Measurements from ENCODE around the gene EME1. TPM values are rescaled to one million over a fixed set of nuclear protein-coding genes. Genes with fewer than 3 reads are reported as not detected.
"Not testable (repeated sequence)": the region's sequence is repeated elsewhere in the genome, so short reads cannot be mapped to it uniquely, and the experiment has no call there.

EME1 gene
- polyA plus RNA-seq (ENCODE audit: insufficient read length in 4 of 4) = 1 to 10 TPM; 7.4 to 9.1 (median 7.9) TPM

GRCh38 chr17:50372758-50373556, at the start of gene EME1, which contains the start of gene MRPL27:
Gene EME1, plus strand, starts transcription at chr17:50373229. Its CDS starts 1,980 bp downstream, at chr17:50375209.
Gene MRPL27, minus strand, starts transcription at chr17:50373184. Its CDS starts 14 bp downstream, at chr17:50373170.
- DNase-seq (ENCODE audit: low read depth in 4 of 4, low spot score in 3 of 4) = peak; percentile 80 to 91 (median 82)

DNA sequence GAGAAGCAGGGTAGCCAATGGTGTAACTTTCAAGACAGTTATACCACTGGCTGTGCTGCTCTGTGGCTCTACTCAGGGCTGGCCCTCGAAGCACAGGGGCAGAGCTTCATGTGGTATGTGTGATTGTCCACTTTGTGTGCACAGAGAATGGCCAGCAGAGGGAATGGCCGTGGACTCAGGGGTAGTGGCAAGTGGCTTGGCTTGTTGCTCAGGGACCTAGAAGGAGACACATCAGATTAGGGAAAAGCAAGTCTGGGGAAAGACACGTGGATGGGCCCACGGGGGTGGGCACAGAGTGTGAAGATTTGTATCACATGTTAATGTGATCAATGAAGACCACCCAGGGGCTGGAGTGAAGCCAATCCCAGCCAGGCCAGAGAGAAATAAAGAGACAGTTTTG, 47.1 kb upstream of the EME1 start:
- DNase-seq (ENCODE audit: low read depth in 4 of 4, low spot score in 3 of 4) = no peak

DNA sequence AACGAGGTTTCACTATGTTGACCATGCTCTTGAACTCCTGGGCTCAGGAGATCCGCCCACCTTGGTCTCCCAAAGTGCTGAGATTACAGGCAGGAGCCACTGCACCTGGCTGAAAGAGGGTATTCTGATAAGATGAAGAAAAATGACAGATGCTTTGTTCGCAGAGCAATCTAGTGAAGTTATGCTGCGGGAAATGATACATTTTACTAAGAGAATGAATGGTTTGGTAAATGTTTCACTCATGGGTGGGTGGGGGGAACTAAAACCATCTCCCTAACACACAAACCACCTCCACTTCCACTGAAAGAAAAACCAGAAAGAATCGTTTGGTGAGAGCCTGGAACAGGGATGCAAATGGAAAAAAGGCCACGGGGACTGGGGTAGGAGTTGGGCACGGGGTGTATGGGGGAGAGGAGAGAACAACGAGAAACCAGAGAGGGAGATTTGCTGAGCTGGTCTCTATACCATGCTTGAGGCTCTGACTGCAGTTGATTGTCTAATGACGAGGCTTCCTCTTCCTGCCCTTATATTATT, 46.1 kb upstream of the EME1 start:
- DNase-seq (ENCODE audit: low read depth in 4 of 4, low spot score in 3 of 4) = no peak

DNA sequence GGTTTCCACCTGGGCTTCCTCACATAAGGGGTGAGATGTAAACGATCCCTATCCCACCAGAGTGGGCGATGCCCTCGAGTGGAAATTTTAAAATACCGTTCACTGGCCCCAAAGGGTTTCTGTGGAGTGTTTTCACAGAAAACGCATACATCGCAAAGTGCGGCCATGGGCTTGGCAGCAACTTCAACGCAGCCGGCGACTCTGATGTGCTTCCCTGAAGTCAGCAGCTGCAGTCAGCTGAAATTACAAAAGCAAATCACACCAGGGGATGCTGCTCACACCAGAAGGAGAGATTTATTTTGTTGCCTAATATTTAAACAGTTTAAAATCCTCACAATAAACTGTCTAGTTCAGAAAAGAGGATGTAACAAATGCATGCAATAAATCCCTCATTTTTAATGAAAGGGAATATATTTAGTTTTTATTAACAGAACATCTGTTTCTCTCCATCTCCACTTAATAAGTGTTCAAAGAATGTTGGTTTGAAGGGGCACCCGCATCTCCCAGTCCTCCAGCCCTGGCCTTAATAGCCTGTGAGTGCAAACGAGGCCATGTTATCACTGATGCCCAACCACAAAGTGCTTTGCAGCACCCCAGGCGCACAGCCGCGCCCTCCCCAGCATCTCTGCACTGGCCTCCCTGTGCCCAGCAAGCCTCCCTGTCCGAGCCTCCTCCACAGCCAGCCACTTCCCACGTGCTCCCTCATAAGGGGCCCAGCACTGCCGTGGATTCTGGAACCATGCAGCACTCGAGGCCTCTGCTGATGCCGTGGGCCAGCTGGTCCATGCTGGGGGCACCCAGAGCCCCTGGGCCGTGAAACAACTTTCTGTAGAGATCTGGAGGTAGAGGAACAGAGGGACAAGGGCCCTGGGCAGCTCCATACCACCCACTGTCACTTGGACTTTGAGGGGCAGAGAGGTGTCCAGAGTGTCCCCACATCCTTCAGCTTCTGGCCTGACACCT, 44.4 kb upstream of the EME1 start:
- DNase-seq (ENCODE audit: low read depth in 4 of 4, low spot score in 3 of 4) = peak in 1 of 4 donors; percentile 55

GRCh38 chr17:50329716-50330115, 43.3 kb upstream of the EME1 start:
- DNase-seq (ENCODE audit: low read depth in 4 of 4, low spot score in 3 of 4) = no peak

DNA sequence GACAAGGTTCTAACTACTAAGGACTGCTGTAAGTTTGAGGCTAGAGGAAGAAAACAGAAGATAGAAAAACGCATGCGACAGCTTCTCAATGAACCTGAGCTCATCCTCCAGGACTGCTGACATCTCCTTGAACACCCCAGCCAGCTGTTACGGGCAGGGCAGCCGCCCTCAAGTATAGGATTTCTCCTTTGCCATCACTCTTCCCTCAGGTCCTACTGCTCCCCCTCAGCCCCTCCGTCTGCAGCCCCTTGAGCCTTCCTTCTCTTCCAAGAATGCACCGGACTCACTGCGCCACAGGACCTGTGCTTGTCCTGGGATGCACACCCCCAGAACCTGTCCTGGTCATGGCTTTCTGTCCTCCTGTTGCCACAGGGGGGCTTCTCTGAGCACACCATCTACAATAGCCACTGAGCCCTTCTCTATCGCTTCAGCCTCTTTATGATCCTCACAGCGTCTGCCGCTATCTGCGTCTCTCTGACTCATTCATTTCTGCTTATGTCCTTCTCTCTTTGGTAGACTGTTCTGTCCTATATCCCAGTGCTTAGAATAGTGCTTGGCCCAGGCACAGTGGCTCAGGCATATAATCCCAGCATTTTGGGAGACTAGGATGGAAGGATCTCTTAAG, 42.8 kb upstream of the EME1 start:
- no peak for DNase-seq (ENCODE audit: low read depth in 4 of 4, low spot score in 3 of 4)

DNA sequence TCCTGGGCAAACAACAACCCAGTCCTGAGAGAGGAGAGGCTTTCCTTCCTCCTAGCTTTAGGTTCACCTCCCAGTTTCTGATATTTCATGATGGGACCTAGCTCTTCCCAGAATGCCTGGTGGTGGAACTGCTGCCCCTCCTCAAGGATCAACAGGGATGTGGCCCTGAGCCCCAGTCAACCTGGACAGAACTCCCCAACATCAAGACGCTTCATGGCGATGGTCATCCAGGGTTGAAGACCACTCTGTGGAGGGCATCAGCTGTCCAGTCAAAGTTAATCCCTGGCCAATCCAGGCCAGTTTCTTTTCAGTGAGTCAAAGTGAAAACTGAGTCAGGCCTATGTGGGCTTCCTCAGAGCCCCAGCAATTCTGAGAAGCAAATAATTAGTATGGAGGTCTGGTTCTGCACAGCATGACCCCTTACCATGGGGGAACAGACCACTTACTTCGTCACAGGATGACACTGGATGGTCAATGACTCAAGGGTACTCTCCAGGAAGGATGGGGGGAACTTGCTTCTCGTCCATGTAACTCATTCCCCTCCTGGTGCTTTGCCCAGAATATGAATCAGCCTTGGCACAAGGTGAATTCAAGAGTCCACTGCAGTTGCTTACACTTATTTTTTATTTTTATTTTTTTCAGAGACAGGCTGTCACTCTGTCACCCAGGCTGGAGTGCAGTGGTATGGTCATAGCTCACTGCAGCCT, 41.8 kb upstream of the EME1 start:
- DNase-seq (ENCODE audit: low read depth in 4 of 4, low spot score in 3 of 4) = no peak

- no peak for DNase-seq (ENCODE audit: low read depth in 4 of 4, low spot score in 3 of 4)
These were observed 40.8 kb upstream of the EME1 start for GRCh38 chr17:50332196-50332595.

DNA sequence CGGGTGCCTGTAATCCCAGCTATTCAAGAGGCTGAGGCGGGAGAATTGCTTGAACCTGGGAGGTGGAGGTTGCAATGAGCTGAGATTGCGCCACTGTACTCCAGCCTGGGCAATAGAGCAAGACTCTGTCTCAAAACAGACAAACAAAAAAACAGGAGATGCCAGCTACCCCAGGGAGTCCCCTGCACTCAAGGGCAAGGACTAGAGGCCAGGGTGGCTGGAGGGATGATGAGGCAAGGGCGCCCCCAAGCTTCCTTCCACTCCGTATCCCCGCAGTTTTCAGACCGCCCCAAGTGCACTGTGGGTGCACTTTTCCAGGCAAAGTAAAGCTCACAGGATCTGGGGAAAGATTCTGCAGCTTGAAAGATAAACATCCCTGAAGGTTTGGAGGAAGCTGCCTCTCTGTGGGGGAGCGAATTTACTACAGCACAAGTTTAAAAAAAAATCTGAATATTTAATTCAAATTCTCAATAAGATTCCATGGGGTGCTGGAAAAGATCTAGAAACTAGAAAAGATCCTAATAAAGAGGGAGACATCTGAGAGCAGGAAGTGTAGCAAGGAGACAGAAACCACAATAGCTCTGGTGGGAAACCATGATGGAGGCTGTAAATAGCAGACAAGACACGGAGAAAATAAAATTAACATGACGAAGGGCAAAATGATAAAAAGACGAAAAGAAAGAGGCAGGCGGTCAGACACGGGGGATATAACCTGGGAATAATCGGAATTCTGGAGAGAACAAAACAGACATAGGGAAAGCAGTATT, 39.6 kb upstream of the EME1 start:
- DNase-seq (ENCODE audit: low read depth in 4 of 4, low spot score in 3 of 4) = not testable (repeated sequence)

DNA sequence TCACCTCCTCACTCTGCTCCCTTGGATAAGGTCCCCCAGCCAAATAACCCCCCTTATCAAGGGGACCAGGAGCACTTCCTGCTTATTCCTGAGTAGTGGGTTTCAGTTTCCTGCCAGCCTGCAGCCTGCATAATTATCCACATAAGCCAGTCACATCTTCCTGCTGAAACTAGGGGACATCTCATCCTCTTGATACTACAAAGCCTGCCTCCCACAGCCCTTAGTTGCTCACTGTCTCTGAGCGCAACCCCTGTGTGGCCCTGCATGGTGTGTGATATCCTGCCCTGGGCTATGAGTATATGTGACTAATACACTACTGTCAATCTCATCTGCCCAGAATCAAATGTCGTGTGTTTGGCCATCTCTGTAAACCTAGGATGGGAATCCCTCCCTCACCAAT, 35.1 kb upstream of the EME1 start:
- no peak for DNase-seq (ENCODE audit: low read depth in 4 of 4, low spot score in 3 of 4)

GRCh38 chr17:50338645-50339044, 34.4 kb upstream of the EME1 start:
- DNase-seq (ENCODE audit: low read depth in 4 of 4, low spot score in 3 of 4) = no peak

DNA sequence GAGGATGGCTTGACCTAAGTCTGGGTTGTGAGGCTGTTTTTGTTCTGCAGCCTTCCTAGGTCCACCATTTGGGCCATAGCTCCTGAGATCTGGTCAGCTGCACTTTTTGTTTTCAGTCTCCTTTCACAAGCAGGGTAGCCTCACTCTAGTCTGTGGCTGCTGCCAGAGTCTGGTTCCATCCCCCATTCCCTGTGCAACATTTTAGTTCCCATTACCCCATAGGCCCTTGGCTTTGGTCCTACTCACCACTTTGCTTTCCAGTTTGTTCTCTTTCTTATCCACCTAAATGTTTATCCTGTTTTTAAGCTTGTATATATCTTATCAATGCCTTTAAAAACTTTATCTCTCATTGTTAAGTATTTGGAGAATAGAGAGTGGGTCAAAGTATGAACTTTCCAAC, 33.6 kb upstream of the EME1 start:
- no peak for DNase-seq (ENCODE audit: low read depth in 4 of 4, low spot score in 3 of 4)

DNA sequence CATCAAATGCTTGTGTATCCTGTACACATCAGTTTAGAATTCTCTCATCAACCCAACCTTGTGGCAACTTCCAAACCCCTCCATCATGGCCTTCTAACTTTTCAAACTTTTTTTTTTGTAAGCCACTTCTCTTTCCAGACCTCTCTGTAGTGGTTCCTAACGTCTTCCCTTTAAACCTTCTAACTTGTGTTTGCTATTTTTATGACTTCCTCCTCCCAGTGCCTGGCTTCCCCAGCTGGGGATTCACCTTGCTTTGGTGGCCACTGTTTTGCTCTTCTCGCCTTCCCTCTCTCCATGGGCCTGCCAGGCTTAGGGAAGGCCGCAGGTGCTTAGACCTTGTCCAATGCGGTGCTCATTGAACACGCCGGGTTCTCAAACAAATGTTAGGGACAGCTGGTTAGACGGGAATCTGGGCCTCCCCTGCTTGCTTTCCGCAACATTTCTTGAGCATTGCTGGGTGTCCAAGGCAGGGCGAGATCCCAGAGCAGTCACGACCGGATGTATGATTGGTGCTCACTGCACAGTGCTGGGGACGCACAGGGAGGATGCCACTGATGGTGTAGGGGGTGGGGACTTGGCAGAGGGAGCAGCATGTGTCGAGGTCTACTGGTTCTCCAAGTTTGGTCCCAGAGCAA, 28.2 kb upstream of the EME1 start:
- DNase-seq (ENCODE audit: low read depth in 4 of 4, low spot score in 3 of 4) = no peak

GRCh38 chr17:50345432-50346312, 27.4 kb upstream of the EME1 start, which contains the start of gene XYLT2:
Gene XYLT2, plus strand, starts transcription at chr17:50346126. Its CDS starts 15 bp downstream, at chr17:50346141.
- peak; percentile 69 to 81 (median 80) for DNase-seq (ENCODE audit: low read depth in 4 of 4, low spot score in 3 of 4)

GRCh38 chr17:50346313-50347116, 26.5 kb upstream of the EME1 start:
- DNase-seq (ENCODE audit: low read depth in 4 of 4, low spot score in 3 of 4) = no peak

DNA sequence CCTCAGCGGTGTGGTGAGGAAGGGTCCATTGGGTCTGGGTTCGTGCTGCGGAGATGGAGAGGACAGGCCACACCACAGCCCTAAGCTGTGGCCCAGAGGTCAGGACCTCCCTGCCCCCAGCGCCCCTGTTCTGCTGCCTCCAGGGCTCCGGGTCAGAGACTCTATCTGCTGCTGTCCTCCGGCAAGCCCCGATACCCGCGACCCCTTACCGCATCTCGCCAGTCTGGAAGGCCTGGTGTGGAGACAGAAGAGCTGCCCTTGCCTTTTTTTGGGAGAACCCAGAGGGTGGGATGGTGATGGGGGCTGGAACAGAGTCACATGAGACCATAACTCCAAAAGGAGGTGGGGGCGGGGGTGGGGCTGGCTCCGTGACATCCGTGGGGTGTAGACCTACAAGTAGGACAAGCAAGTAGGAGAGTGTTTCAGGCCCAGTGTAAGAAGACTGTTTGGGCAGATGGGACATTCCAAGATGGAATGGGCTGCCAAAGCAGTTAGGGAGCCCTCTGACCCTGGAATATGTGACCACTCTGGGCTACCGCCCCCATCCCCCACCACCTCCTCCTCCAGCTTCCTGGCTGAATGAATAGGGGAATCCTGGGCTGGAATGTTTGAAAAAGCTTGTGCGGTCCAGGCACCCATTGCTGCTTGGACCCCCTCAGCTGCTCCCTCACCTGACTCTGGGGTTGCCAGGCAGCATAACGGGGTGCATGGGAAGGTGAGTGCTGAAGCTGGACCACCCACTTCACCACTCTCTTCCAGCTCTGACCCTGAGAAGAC, 25.7 kb upstream of the EME1 start:
- DNase-seq (ENCODE audit: low read depth in 4 of 4, low spot score in 3 of 4) = no peak
